ENCODE data around the gene TYW1B. TPM values are rescaled to one million over a fixed set of nuclear protein-coding genes. Genes with fewer than 3 reads are reported as not detected.

The TYW1B gene
- total and polyA plus RNA-seq, 2 of the 4 experiments (the other 2 are of a cell fraction), result 1.0 to 1.8 TPM

- in situ Hi-C loops (cut with MboI; ENCODE audit: low sequenced_read_pairs) (no loop called here), dilution Hi-C loops (cut with HindIII; ENCODE audit: low sequenced_read_pairs, unreplicated experiment) (no loop called here), intact Hi-C loops (cut with micrococcal nuclease) (no loop called here)
- POLR2A ChIA-PET (ENCODE audit: unreplicated experiment), result no interaction called here
- DNase-seq, result no peak
- Histone ChIP-seq H3K36me3 (ENCODE audit: control insufficient read depth, insufficient read depth, low read length) (no peaks in the 10 kb centered on the region), H2BK20ac (ENCODE audit: low read depth, low read length) (no peak overlapping the region), H2AK9ac (replicated peaks; ENCODE audit: low read depth, low read length, poor library complexity) (no peak overlapping the region), H3K9me3 (ENCODE audit: control insufficient read depth, insufficient read depth, low read length) (0 out of 2 replicates have a peak, but pooled peaks cover 2% of the 10 kb centered on the region), H3K4me1 (ENCODE audit: control insufficient read depth, insufficient read depth, low read length) (no peaks in the 10 kb centered on the region), H3K56ac (ENCODE audit: extremely low read depth, insufficient read depth, low read length) (no peak overlapping the region), H4K8ac (ENCODE audit: low read depth in 2 of 2, low read length in 2 of 2) (no peak overlapping the region), H3K4me2 (ENCODE audit: low read depth, low read length) (no peak overlapping the region), H3K27ac (ENCODE audit: insufficient read depth, low read length) (no peak overlapping the region), H2BK120ac (ENCODE audit: low read depth, low read length) (no peak overlapping the region), H3K4ac (ENCODE audit: low read depth, low read length) (no peak overlapping the region), H3K9ac (ENCODE audit: low read depth, low read length) (no peak overlapping the region), H3K14ac (replicated peaks; ENCODE audit: low read depth, low read length) (no peak overlapping the region), H2AFZ (replicated peaks; ENCODE audit: low read length, poor library complexity) (no peak overlapping the region), H3K18ac (ENCODE audit: low read depth, low read length) (no peak overlapping the region), H3K79me1 (ENCODE audit: low read depth in 1 of 2, low read length in 2 of 2) (no peaks in the 10 kb centered on the region), H3K23ac (ENCODE audit: low read depth, low read length) (no peak overlapping the region), H2BK15ac (ENCODE audit: low read depth, low read length) (no peak overlapping the region), H4K91ac (ENCODE audit: insufficient read depth, low read depth, low read length) (no peak overlapping the region), H3K27me3 (ENCODE audit: control insufficient read depth, insufficient read depth, low read length) (no peaks in the 10 kb centered on the region), H3K9me1 (ENCODE audit: insufficient read depth, low read length) (no peaks in the 10 kb centered on the region), H4K20me1 (ENCODE audit: insufficient read depth, low read length) (no peaks in the 10 kb centered on the region), H2AK5ac (ENCODE audit: low read depth, low read length) (no peak overlapping the region), H2BK5ac (ENCODE audit: low read depth, low read length, poor library complexity, severe bottlenecking) (no peak overlapping the region), H4K5ac (ENCODE audit: low read depth, low read length) (no peak overlapping the region), H3K4me3 (ENCODE audit: insufficient read depth, low read depth, low read length) (no peak overlapping the region)
- no CpG with 5 or more reads among the region's 7 CpGs for WGBS, 2 experiments (ENCODE audit: extremely low coverage in 2 of 2, insufficient read length in 1 of 2)
- TF ChIP-seq FOS (IDR thresholded peaks at IDR 0.05; ENCODE audit: low read depth, low read length) (no peak), RAD21 (IDR thresholded peaks at IDR 0.05; ENCODE audit: low read length) (no peak)
- BruUV-seq (replicated peaks), result no TSS peak
- no peak for ATAC-seq (ENCODE audit: low read depth)
- CTCF ChIA-PET, result no interaction called here
Measured at GRCh38 chr7:72539702-72540101, 288.3 kb downstream of the TYW1B start.

Data from IMR-90 (cell line).